ENCODE measurements around the gene RNH1. TPM values are rescaled to one million over a fixed set of nuclear protein-coding genes. Genes with fewer than 3 reads are reported as not detected.

Gene RNH1
- total and polyA plus RNA-seq, 2 of the 8 experiments (the other 6 are each of a cell fraction or from before 2014, with no cell fraction given), result 48.7 to 49.8 TPM

GRCh38 chr11:531919-532526 is 25.0 kb upstream of the RNH1 start (continued):
- TF ChIP-seq SAP30 (IDR thresholded peaks at IDR 0.05; ENCODE audit: insufficient read depth, insufficient replicate concordance, low read length), result no peak
- no peak for TF ChIP-seq YY1 (IDR thresholded peaks at IDR 0.05; ENCODE audit: low read depth, low read length)
- no peak for TF ChIP-seq TBP (IDR thresholded peaks at IDR 0.05; ENCODE audit: low read depth, low read length)

Measured in H1 (cell line).